Stomach smooth muscle (tissue), 2 donors: ENCODE data around the gene MDFI.
A peak's percentile ranks its signal among the peaks of the same experiment; 100 is the strongest.

Source experiments
- H3K27ac ChIP-seq: one replicate; pipeline ENCODE4 v1.7.0; 2013; ENCODE audit warnings: mild to moderate bottlenecking, low read length, inconsistent platforms
- H3K27me3 ChIP-seq, 2 donors: one replicate each; pipeline ENCODE4 v1.7.0; 2013; ENCODE audit warnings: low read length in 2 of 2; ENCODE audit not compliant: insufficient read depth in 2 of 2, control insufficient read depth in 1 of 2
- H3K36me3 ChIP-seq, 2 donors: one replicate each; pipeline ENCODE4 v1.7.0; 2013; ENCODE audit warnings: low read length in 2 of 2; ENCODE audit not compliant: control insufficient read depth in 2 of 2, insufficient read depth in 2 of 2
- H3K4me1 ChIP-seq: one replicate; pipeline ENCODE4 v1.7.0; 2013; ENCODE audit warnings: low read length; ENCODE audit not compliant: control insufficient read depth, insufficient read depth
- H3K4me3 ChIP-seq, 2 donors: one replicate each; pipeline ENCODE4 v1.7.0; 2013; ENCODE audit warnings: low read length in 2 of 2
- H3K9ac ChIP-seq, 2 donors: one replicate each; pipeline ENCODE4 v1.7.0; 2013; ENCODE audit warnings: low read length in 2 of 2, mild to moderate bottlenecking in 1 of 2
- H3K9me3 ChIP-seq, 2 donors: one replicate each; pipeline ENCODE4 v1.7.0; 2013; ENCODE audit warnings: low read length in 2 of 2; ENCODE audit not compliant: control insufficient read depth in 2 of 2
- donor health status: healthy.
- donor health status: Pancreatic carcinoma.

MDFI gene

GRCh38 chr6:41638002-41638934 is at the start of gene MDFI:
TSS of gene MDFI (plus strand) at chr6:41638468. CDS start at chr6:41638750, 282 bp downstream.
- Histone ChIP-seq H3K9me3 (no peaks in the 10 kb centered on the region), H3K27me3 (peaks cover 28 to 41% of the 10 kb centered on the region in 2 donors), H3K27ac (no peak within 1 kb of the TSS), H3K9ac (peak within 1 kb of the TSS in 1 of 2 donors; percentile 3), H3K36me3 (no peaks in the 10 kb centered on the region), H3K4me1 (peaks cover 30% of the 10 kb centered on the region), H3K4me3 (peak within 1 kb of the TSS; percentile 48 to 69)

- no peak overlapping the region for H3K4me3 ChIP-seq
- no peak overlapping the region for H3K27ac ChIP-seq
- H3K36me3 ChIP-seq, result peaks cover 13 to 25% of the 10 kb centered on the region in 2 donors
- no peak overlapping the region for H3K9ac ChIP-seq
- no peaks in the 10 kb centered on the region for H3K9me3 ChIP-seq
- peaks cover 3% of the 10 kb centered on the region for H3K4me1 ChIP-seq
- no peaks in the 10 kb centered on the region for H3K27me3 ChIP-seq
Measured at GRCh38 chr6:41589223-41589622, 49.0 kb upstream of the MDFI start.

- Histone ChIP-seq H3K9ac (no peak overlapping the region), H3K4me1 (peaks cover 3% of the 10 kb centered on the region), H3K4me3 (no peak overlapping the region), H3K27me3 (no peaks in the 10 kb centered on the region), H3K9me3 (no peaks in the 10 kb centered on the region), H3K27ac (no peak overlapping the region), H3K36me3 (peaks cover 13 to 25% of the 10 kb centered on the region in 2 donors)
Measured at GRCh38 chr6:41589636-41590622, 48.3 kb upstream of the MDFI start.

- peaks cover 3% of the 10 kb centered on the region for H3K4me1 ChIP-seq
- H3K4me3 ChIP-seq, result no peak overlapping the region
- H3K36me3 ChIP-seq, result peaks cover 13 to 27% of the 10 kb centered on the region in 2 donors
- no peak overlapping the region for H3K9ac ChIP-seq
- no peaks in the 10 kb centered on the region for H3K27me3 ChIP-seq
- H3K9me3 ChIP-seq, result no peaks in the 10 kb centered on the region
- no peak overlapping the region for H3K27ac ChIP-seq
Measured at GRCh38 chr6:41591122-41591521, 47.1 kb upstream of the MDFI start.

- no peaks in the 10 kb centered on the region for H3K27me3 ChIP-seq
- H3K4me1 ChIP-seq, result peaks cover 3% of the 10 kb centered on the region
- no peak overlapping the region for H3K27ac ChIP-seq
- H3K36me3 ChIP-seq, result peaks cover 13 to 35% of the 10 kb centered on the region in 2 donors
- H3K9ac ChIP-seq, result no peak overlapping the region
- no peak overlapping the region for H3K4me3 ChIP-seq
- H3K9me3 ChIP-seq, result no peaks in the 10 kb centered on the region
Measured at GRCh38 chr6:41591859-41592502, 46.3 kb upstream of the MDFI start.

GRCh38 chr6:41593406-41593805 is 44.9 kb upstream of the MDFI start:
- Histone ChIP-seq H3K27ac (no peak overlapping the region), H3K27me3 (no peaks in the 10 kb centered on the region), H3K36me3 (peaks cover 12 to 29% of the 10 kb centered on the region in 2 donors), H3K9me3 (no peaks in the 10 kb centered on the region), H3K9ac (no peak overlapping the region), H3K4me3 (no peak overlapping the region), H3K4me1 (peaks cover 3% of the 10 kb centered on the region)

- Histone ChIP-seq H3K27ac (no peak overlapping the region), H3K36me3 (peaks cover 10 to 25% of the 10 kb centered on the region in 2 donors), H3K4me3 (no peak overlapping the region), H3K4me1 (peaks cover 3% of the 10 kb centered on the region), H3K9me3 (no peaks in the 10 kb centered on the region), H3K9ac (no peak overlapping the region), H3K27me3 (no peaks in the 10 kb centered on the region)
Measured at GRCh38 chr6:41593839-41594238, 44.4 kb upstream of the MDFI start.

GRCh38 chr6:41594326-41594725 is 43.9 kb upstream of the MDFI start:
- no peaks in the 10 kb centered on the region for H3K9me3 ChIP-seq
- H3K27ac ChIP-seq, result no peak overlapping the region
- no peak overlapping the region for H3K9ac ChIP-seq
- peaks cover 10 to 25% of the 10 kb centered on the region in 2 donors for H3K36me3 ChIP-seq
- peaks cover 3% of the 10 kb centered on the region for H3K4me1 ChIP-seq
- H3K27me3 ChIP-seq, result no peaks in the 10 kb centered on the region
- no peak overlapping the region for H3K4me3 ChIP-seq

GRCh38 chr6:41594766-41595165 is 43.5 kb upstream of the MDFI start:
- Histone ChIP-seq H3K27me3 (no peaks in the 10 kb centered on the region), H3K4me3 (no peak overlapping the region), H3K9me3 (no peaks in the 10 kb centered on the region), H3K36me3 (peaks cover 10 to 25% of the 10 kb centered on the region in 2 donors), H3K9ac (no peak overlapping the region), H3K4me1 (peaks cover 3% of the 10 kb centered on the region), H3K27ac (no peak overlapping the region)

GRCh38 chr6:41595166-41595565 is 43.1 kb upstream of the MDFI start:
- Histone ChIP-seq H3K9me3 (no peaks in the 10 kb centered on the region), H3K27me3 (no peaks in the 10 kb centered on the region), H3K27ac (no peak overlapping the region), H3K4me1 (peaks cover 3% of the 10 kb centered on the region), H3K9ac (no peak overlapping the region), H3K4me3 (no peak overlapping the region), H3K36me3 (peaks cover 10 to 25% of the 10 kb centered on the region in 2 donors)
